HG03280 (cell line): ENCODE results near the gene CHRNB1.

ENCODE experiments used
- ATAC-seq: cut with Tn5 transposase; IDR thresholded peaks from one replicate; pipeline ENCODE4 v1.9.1; 2021; ENCODE audit warnings: mild to moderate bottlenecking, moderate library complexity; ENCODE audit not compliant: unreplicated experiment

Gene CHRNB1

GRCh38 chr17:7415784-7416183, 29.1 kb upstream of the CHRNB1 start:
- ATAC-seq, result no peak

DNA sequence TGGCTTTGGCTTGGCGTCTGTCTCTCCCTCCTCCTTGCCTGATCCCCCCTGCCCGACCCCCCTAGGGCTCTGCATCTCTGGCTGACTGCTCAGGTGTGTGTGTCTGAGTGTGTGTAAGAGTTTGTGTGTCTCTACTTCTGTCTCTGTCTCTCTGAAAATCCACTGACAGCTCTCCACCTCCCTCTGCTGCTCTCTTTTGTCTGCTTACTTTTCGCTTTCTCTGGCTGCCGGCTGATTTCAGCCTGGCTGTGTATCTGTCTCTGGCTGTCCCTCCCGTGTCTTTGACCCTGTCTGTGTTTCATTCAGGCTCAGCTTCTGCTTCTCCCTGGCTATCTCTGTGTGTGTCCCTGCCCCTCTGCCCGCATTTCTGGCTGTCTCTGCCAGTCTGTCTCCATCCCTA, 28.5 kb upstream of the CHRNB1 start:
- ATAC-seq, result no peak

DNA sequence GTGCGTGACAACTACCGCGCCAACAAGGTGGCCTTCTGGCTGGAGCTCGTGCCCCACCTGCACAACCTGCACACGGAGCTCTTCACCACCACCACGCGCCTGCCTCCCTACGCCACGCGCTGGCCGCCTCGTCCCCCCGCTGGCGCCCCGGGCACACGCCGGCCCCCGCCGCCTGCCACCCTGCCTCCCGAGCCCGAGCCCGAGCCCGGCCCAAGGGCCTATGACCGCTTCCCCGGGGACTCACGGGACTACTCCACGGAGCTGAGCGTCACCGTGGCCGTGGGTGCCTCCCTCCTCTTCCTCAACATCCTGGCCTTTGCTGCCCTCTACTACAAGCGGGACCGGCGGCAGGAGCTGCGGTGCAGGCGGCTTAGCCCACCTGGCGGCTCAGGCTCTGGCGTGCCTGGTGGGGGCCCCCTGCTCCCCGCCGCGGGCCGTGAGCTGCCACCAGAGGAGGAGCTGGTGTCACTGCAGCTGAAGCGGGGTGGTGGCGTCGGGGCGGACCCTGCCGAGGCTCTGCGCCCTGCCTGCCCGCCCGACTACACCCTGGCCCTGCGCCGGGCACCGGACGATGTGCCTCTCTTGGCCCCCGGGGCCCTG, 27.7 kb upstream of the CHRNB1 start:
- ATAC-seq, result no peak

- ATAC-seq, result no peak
These were observed 26.2 kb upstream of the CHRNB1 start for GRCh38 chr17:7418472-7419152.

DNA sequence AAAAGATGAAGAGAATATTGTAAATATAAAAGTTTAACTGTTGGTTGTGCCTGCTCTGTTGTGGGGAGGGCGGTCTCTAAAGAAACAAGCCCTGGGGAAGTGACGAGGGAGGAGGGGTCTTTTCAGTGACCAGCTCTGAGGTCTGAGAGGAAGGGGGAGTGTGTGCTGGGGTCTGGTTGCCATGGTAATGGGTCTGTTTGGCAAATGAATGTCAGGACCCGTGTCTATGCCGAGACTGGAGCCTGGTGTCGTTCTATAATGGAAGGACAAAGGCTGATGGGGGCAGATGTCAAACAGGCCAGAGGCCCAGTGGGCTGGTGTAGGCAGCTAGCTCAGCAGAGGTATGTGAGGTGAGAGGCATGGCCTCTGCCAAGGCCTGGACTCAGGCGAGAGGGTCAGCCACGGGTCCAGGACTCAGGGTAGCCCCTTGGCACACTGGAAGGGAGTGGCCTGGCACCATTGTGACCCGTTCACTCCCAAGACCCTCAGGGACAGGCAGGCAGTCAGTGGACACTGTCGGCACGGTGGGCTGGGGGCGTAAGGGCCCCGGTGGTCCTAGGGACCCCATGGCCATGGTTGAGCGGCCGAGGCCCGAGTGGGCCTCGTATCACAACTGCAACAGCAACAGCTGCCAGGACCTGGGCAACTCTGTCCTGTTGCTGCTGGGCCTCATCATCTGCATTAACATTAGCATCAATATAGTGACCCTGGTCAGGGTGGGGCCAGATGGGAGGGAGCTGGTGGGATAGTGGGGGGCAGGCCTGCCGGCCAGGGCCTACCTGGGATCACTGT, 24.8 kb upstream of the CHRNB1 start, which contains the start of gene SPEM1:
Gene SPEM1 (plus strand): TSS at position 506 of the 792 bp plus-strand sequence. CDS start 61 bp downstream, at position 567.
- ATAC-seq, result no peak

DNA sequence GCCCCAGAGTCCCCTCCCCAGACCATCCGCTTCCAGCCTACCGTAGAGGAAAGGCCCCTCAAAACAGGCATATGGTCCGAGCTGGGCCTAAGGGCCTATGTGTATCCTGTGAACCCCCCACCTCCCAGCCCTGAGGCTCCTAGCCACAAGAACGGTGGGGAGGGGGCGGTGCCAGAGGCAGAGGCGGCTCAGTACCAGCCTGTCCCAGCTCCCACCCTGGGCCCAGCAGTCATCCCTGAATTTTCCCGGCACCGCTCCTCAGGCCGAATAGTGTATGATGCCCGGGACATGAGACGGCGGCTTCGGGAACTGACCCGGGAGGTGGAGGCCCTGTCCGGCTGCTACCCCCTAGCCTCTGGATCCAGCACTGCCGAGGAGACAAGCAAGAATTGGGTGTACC, 23.7 kb upstream of the CHRNB1 start:
- ATAC-seq, result no peak

GRCh38 chr17:7423679-7424078, 21.2 kb upstream of the CHRNB1 start:
- no peak for ATAC-seq

- ATAC-seq, result no peak
These were observed 19.5 kb upstream of the CHRNB1 start, which contains the start of gene SPEM2 for GRCh38 chr17:7425316-7425715. Gene SPEM2 (plus strand): TSS chr17:7425616. CDS start chr17:7425689, 73 bp downstream.

DNA sequence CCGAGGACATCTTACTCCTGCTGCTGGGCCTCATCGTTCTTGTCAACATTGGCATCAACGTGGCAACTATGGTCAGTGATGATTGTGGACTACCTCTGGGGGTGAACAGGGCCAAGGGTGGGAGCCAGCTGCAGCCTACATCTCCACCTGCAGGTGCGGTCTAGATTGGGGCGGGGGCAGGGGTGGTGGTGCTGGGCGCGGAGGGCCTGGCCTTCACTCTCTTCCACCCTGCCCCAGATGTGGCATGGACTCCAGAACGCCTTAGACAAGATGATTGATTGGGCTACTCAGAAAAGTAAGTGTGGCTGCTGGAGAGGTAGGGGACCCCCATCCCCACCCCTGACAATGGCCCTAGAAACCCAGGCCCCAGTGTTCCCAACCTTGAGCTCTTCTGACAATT, 19.1 kb upstream of the CHRNB1 start:
- ATAC-seq, result no peak

DNA sequence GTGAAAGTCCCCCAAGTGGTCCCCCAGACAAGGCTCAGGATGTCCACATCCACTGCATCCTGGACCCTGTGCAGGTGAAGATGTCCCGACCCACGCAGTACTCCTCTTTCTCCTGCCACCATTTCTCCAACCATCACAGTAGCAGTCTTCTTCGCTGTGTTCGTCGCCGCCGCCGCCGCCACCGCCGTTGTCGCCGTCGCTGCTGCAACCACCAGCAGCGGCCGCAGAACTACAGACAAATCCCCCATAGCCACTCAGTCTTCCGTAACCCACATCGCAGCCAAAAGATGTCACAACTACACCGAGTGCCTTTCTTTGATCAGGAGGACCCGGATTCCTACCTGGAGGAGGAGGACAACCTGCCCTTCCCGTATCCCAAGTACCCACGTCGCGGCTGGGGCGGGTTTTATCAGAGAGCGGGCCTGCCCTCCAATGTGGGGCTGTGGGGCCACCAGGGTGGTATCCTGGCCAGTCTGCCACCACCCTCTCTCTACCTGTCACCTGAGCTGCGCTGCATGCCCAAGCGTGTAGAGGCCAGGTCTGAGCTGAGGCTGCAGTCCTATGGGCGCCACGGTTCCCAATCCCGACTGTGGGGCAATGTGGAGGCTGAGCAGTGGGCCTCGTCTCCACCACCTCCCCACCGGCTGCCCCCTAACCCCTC, 18.5 kb upstream of the CHRNB1 start:
- ATAC-seq, result no peak

GRCh38 chr17:7426896-7427489, 17.9 kb upstream of the CHRNB1 start:
- no peak for ATAC-seq

GRCh38 chr17:7427549-7427948, 17.3 kb upstream of the CHRNB1 start:
- no peak for ATAC-seq

DNA sequence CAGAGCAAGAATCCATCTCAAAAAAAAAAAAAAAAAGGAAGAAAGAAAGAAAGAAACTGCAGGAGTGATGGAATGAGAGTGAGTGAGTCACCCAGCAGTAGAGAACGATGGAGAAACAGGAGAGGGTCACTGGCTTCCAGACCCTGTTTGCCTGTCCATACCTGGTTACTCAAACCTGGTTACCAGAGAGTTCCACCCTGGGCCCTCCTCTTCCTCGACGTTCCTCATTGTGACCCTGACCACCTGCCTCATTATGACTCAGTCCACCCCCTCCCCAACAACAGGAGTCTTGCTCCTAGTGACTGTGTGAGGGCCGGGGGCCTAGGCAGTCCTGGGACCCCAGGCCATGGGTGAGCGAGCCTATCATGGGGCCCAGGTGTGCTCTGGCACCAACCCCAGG, 16.3 kb upstream of the CHRNB1 start, which contains the start of gene SPEM3:
Gene SPEM3 (plus strand): TSS at position 301 of the 400 bp plus-strand sequence. CDS start 46 bp downstream, at position 347.
- no peak for ATAC-seq

DNA sequence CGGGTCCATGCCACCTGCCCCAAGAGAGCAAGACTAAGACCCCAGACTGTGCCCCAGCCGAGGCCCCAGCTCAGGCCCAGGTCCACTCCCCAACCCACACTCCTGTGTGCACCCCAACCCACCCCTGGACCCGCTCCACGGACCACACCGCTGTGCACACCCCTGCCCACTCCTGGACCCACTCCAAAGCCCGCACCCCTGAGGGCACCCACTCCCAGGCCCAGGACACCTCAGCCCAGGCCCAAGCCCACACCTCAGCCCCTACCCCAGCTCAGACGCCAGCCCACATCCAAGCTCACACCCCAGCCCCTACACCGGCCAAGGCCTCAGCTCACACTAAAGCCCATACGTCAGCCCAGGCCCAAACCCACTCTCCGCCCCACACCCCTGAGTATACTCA, 15.1 kb upstream of the CHRNB1 start:
- no peak for ATAC-seq

GRCh38 chr17:7431231-7431630, 13.6 kb upstream of the CHRNB1 start:
- ATAC-seq, result no peak

GRCh38 chr17:7432296-7432695, 12.6 kb upstream of the CHRNB1 start:
- ATAC-seq, result no peak

DNA sequence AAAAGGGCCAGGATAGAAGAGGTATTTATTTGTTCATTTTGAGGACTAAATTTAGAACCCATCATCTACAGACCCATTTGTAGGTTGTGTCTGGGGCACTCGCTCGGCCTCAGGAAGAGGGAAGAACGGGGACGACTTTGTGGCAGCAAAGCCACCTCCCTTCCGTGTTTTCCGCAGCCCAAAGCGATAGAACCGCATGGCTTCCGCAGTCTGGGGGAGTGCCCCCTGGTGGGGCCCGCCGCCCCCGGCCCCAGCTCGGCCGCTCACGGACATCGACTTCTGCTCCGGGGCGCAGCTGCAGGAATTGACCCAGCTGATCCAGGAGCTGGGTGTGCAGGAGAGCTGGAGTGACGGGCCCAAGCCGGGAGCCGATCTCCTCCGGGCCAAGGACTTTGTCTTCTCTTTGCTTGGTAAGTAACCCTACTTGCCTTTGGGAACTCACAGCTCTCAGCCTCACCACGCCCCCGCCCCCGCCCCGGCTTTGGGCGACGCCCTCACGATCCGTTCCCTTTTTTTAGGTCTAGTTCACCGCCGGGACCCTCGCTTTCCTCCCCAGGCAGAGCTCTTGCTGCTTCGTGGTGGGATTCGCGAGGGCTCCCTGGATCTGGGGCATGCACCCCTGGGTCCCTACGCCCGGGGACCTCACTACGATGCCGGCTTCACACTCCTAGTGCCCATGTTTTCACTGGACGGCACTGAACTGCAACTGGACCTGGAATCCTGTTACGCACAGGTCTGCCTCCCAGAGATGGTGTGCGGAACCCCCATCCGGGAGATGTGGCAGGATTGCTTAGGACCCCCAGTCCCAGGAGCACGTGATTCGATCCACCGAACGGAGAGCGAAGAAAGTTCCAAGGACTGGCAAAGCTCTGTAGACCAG, 8.9 kb upstream of the CHRNB1 start:
- ATAC-seq, result peak; percentile 17

- no peak for ATAC-seq
These were observed 8.1 kb upstream of the CHRNB1 start for GRCh38 chr17:7436556-7437368.

GRCh38 chr17:7437369-7437863, 7.4 kb upstream of the CHRNB1 start:
- ATAC-seq, result no peak
